Neural crest cell (in vitro differentiated cells): ENCODE data around the gene LMO2. TPM values are rescaled to one million over a fixed set of nuclear protein-coding genes. Genes with fewer than 3 reads are reported as not detected.
"Not testable (repeated sequence)": the region's sequence is repeated elsewhere in the genome, so short reads cannot be mapped to it uniquely, and the experiment has no call there.

Experiments
- DNase-seq: peaks from one replicate; pipeline ENCODE4 v3.0.0; 2021; ENCODE audit warnings: low read depth, mixed read lengths, low spot score
- H3K27ac Mint-ChIP-seq: one replicate; pipeline ENCODE4 v1.8.0; 2021; ENCODE audit warnings: mild to moderate bottlenecking, mixed read lengths; ENCODE audit not compliant: unreplicated experiment
- H3K27me3 Mint-ChIP-seq: 2 replicates; pipeline ENCODE4 v1.8.0; 2021; ENCODE audit warnings: low read depth, mild to moderate bottlenecking, mixed read lengths
- H3K36me3 Mint-ChIP-seq: 2 replicates; pipeline ENCODE4 v1.8.0; 2021; ENCODE audit warnings: low read depth, mild to moderate bottlenecking, mixed read lengths
- H3K4me1 Mint-ChIP-seq: 2 replicates; pipeline ENCODE4 v1.8.0; 2021; ENCODE audit warnings: mixed read lengths
- H3K4me3 Mint-ChIP-seq: one replicate; pipeline ENCODE4 v1.8.0; 2021; ENCODE audit warnings: mild to moderate bottlenecking, mixed read lengths
- H3K9me3 Mint-ChIP-seq: 2 replicates; pipeline ENCODE4 v1.8.0; 2021; ENCODE audit warnings: mixed read lengths
- CTCF ChIP-seq: fragments of 200-600 bp; sonication (generic); conservative IDR thresholded peaks from 2 replicates; pipeline ENCODE4 v1.5.0; 2021; ENCODE audit warnings: antibody characterized with exemption, mild to moderate bottlenecking
- total RNA-seq: library from RNA; stranded (reverse); gene quantifications from 2 replicates; pipeline ENCODE4 v1.2.1, GENCODE V29; 2021

Gene LMO2
- total RNA-seq, 1 donor from 2014 or later: 0.49 TPM

- Mint-ChIP-seq H3K27ac (no peak overlapping the region), H3K9me3 (no peaks in the 10 kb centered on the region), H3K4me1 (no peaks in the 10 kb centered on the region), H3K4me3 (no peak overlapping the region), H3K36me3 (no peaks in the 10 kb centered on the region), H3K27me3 (peaks cover 75% of the 10 kb centered on the region)
- no peak for DNase-seq
- no peak for TF ChIP-seq CTCF
These were observed 48.9 kb downstream of the LMO2 start for GRCh38 chr11:33843018-33843417.

DNA sequence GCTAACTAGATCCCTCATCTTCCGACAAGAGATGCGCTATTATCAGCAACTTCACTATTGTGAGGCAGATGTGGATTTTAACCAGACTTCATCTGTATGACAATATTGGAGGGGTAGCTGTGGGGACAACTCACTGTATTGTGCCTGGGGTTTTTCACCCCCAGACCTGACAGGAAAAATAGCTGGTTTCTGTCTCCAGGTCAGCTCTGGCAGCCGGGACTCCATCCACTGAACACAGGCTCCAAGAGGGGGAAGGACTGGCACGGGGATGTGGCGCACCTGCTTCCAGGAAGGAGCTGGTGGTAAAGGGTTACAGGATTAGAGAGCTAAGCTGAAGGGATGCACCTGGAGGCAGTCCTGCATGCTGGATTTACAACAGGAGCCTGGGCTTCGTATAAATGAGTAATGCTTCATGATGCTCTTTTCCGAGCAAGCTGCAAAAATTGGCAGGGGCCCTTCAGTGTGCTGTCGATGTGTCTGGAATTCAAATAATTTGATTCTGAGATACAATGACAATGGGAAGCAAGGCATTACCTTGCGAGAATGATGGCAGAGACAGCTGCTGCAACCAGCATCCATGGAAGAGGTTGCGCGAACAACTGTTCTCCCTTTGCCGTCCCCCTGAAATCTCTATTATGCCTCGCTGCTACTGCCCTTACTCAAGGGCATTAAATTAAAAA lies 49.5 kb downstream of the LMO2 start:
- DNase-seq: no peak
- H3K27ac Mint-ChIP-seq: no peak overlapping the region
- no peak for TF ChIP-seq CTCF
- H3K9me3 Mint-ChIP-seq: no peaks in the 10 kb centered on the region
- no peaks in the 10 kb centered on the region for H3K4me1 Mint-ChIP-seq
- peaks cover 73% of the 10 kb centered on the region for H3K27me3 Mint-ChIP-seq
- no peaks in the 10 kb centered on the region for H3K36me3 Mint-ChIP-seq
- H3K4me3 Mint-ChIP-seq: no peak overlapping the region

- not testable (repeated sequence) for DNase-seq, H3K9me3 Mint-ChIP-seq, H3K36me3 Mint-ChIP-seq, H3K4me1 Mint-ChIP-seq, H3K27ac Mint-ChIP-seq, H3K4me3 Mint-ChIP-seq
- H3K27me3 Mint-ChIP-seq: peaks cover 68% of the 10 kb centered on the region
These were observed 53.6 kb downstream of the LMO2 start for GRCh38 chr11:33838234-33838633.

DNA sequence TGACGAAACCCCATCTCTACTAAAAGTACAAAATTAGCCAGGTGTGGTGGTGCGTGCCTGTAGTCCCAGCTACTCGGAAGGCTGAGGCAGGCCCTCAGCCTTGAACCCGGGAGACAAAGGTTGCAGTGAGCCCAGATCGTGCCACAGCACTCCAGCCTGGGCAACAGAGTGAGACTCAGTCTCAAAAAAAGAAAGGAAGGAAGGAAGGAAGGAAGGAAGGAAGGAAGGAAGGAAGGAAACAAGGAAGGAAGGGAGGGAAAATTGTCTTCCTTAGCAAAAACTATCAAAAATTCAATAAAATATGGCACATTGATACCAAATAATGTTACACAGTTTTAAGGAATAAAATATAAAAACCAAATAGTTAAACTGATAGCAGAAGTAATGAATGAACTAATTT lies 54.5 kb downstream of the LMO2 start:
- H3K27ac Mint-ChIP-seq, H3K4me1 Mint-ChIP-seq, H3K36me3 Mint-ChIP-seq, H3K4me3 Mint-ChIP-seq, DNase-seq, H3K9me3 Mint-ChIP-seq: not testable (repeated sequence)
- H3K27me3 Mint-ChIP-seq: peaks cover 70% of the 10 kb centered on the region

DNA sequence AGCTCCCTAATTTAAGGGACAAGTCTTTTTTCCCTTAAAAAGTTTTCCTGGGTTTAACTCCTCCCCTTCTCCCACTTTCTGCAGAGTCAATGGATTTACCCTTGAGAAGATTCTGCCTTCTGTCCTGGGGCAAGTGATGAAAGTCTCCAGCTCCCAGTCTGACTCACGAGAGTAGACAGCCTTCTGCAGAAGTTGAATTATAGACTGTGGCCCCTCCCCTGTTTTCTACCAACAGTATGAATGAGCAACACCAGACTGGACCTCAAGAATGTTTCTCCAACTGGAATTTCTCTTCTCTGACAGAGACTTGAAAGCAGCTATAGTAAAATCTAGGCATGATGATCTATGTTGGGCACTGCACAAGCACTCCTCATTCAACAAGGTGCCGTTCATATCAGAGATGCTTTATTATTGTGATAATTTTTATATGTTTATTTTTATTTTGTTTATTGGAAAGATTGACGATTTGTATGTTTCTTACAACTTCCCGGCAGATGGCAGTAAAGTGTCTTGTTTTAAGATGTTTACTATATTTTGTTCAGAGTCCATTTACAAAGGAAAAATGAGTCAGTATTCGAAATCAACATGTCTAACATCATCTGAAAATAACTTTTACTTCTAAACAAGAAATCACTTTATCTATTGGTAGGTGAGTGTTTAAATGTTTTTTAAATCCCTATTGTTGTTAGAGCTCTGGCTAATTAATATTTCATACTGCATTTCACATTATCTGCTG lies 56.6 kb downstream of the LMO2 start:
- no peak overlapping the region for H3K4me3 Mint-ChIP-seq
- H3K27me3 Mint-ChIP-seq: peaks cover 68% of the 10 kb centered on the region
- no peak for DNase-seq
- no peaks in the 10 kb centered on the region for H3K9me3 Mint-ChIP-seq
- H3K4me1 Mint-ChIP-seq: no peaks in the 10 kb centered on the region
- no peaks in the 10 kb centered on the region for H3K36me3 Mint-ChIP-seq
- TF ChIP-seq CTCF: peak; percentile 37
- H3K27ac Mint-ChIP-seq: no peak overlapping the region

- Mint-ChIP-seq H3K27ac (no peak overlapping the region), H3K27me3 (peaks cover 59% of the 10 kb centered on the region), H3K36me3 (no peaks in the 10 kb centered on the region), H3K4me3 (no peak overlapping the region), H3K4me1 (peaks cover 4% of the 10 kb centered on the region), H3K9me3 (no peaks in the 10 kb centered on the region)
- TF ChIP-seq CTCF: no peak
- DNase-seq: no peak
These were observed 59.2 kb downstream of the LMO2 start for GRCh38 chr11:33832676-33833075.
